Dermis microvascular lymphatic vessel endothelial cell (primary cell): ENCODE results near the gene PROKR1. TPM values are rescaled to one million over a fixed set of nuclear protein-coding genes. Genes with fewer than 3 reads are reported as not detected.
"Not testable (repeated sequence)": the region's sequence is repeated elsewhere in the genome, so short reads cannot be mapped to it uniquely, and the experiment has no call there.

Experiments
- DNase-seq, 2 donors: peaks; one replicate each; pipeline versions ENCODE4 v3.0.0 to v3.0.0-alpha.2; 2010; ENCODE audit warnings: low read depth in 2 of 2
- total RNA-seq: library from RNA; depleted of rRNA; stranded (reverse); fragments of >200 nt; gene quantifications from 2 replicates; pipeline ENCODE4 v1.2.1, GENCODE V29; 2014

PROKR1 gene
- total RNA-seq, 1 donor from 2014 or later, result under 0.01 TPM

GRCh38 chr2:68658266-68658665, 14.9 kb downstream of the PROKR1 start:
- no peak for DNase-seq

- DNase-seq, result no peak
Observed at GRCh38 chr2:68659081-68659480, 15.7 kb downstream of the PROKR1 start.

- no peak for DNase-seq
Observed at GRCh38 chr2:68660658-68661057, 17.3 kb downstream of the PROKR1 start.

GRCh38 chr2:68662466-68662865, 19.1 kb downstream of the PROKR1 start:
- DNase-seq, result no peak

GRCh38 chr2:68663371-68664156, 20.2 kb downstream of the PROKR1 start:
- no peak for DNase-seq

GRCh38 chr2:68667371-68667770, 24.0 kb downstream of the PROKR1 start:
- no peak for DNase-seq

- DNase-seq, result no peak
Observed at GRCh38 chr2:68669651-68670050, 26.3 kb downstream of the PROKR1 start.

- no peak for DNase-seq
Observed at GRCh38 chr2:68671961-68672360, 28.6 kb downstream of the PROKR1 start.

- no peak for DNase-seq
Observed at GRCh38 chr2:68673631-68674030, 30.3 kb downstream of the PROKR1 start.

GRCh38 chr2:68675470-68675869, 32.1 kb downstream of the PROKR1 start:
- DNase-seq, result no peak

GRCh38 chr2:68677837-68678236, 34.5 kb downstream of the PROKR1 start:
- DNase-seq, result not testable (repeated sequence)

GRCh38 chr2:68679166-68679916, 36.0 kb downstream of the PROKR1 start:
- DNase-seq, result not testable (repeated sequence)

GRCh38 chr2:68679917-68680267, 36.5 kb downstream of the PROKR1 start:
- DNase-seq, result not testable (repeated sequence)

- DNase-seq, result no peak
Observed at GRCh38 chr2:68684197-68684596, 40.8 kb downstream of the PROKR1 start.

GRCh38 chr2:68686178-68686577, 42.8 kb downstream of the PROKR1 start:
- DNase-seq, result no peak

GRCh38 chr2:68687018-68687417, 43.6 kb downstream of the PROKR1 start:
- DNase-seq, result no peak

GRCh38 chr2:68689553-68690537, 46.5 kb downstream of the PROKR1 start:
- no peak for DNase-seq

- no peak for DNase-seq
Observed at GRCh38 chr2:68690851-68691250, 47.5 kb downstream of the PROKR1 start.

GRCh38 chr2:68692511-68692910, 49.1 kb downstream of the PROKR1 start:
- no peak for DNase-seq

- DNase-seq, result no peak
Observed at GRCh38 chr2:68693951-68694350, 50.6 kb downstream of the PROKR1 start.

GRCh38 chr2:68695971-68696370, 52.6 kb downstream of the PROKR1 start:
- no peak for DNase-seq

- no peak for DNase-seq
Observed at GRCh38 chr2:68696554-68696953, 53.2 kb downstream of the PROKR1 start.
